ENCODE data around the gene SCMH1. TPM values are rescaled to one million over a fixed set of nuclear protein-coding genes. Genes with fewer than 3 reads are reported as not detected.

The SCMH1 gene
- total and polyA plus RNA-seq, 2 of the 4 experiments (the other 2 are of a cell fraction): 9.0 to 19.4 TPM

- Histone ChIP-seq H3K4me1 (ENCODE audit: control insufficient read depth, insufficient read depth, low read length) (peaks cover 26% of the 10 kb centered on the region), H3K9me1 (ENCODE audit: insufficient read depth, low read length) (peaks cover 13% of the 10 kb centered on the region), H3K18ac (ENCODE audit: low read depth, low read length) (no peak overlapping the region), H3K27ac (ENCODE audit: insufficient read depth, low read length) (no peak overlapping the region), H3K4me3 (ENCODE audit: insufficient read depth, low read depth, low read length) (no peak overlapping the region), H2AK9ac (replicated peaks; ENCODE audit: low read depth, low read length, poor library complexity) (no peak overlapping the region), H2BK15ac (ENCODE audit: low read depth, low read length) (no peak overlapping the region), H3K4me2 (ENCODE audit: low read depth, low read length) (no peak overlapping the region), H3K36me3 (ENCODE audit: control insufficient read depth, insufficient read depth, low read length) (peaks cover 25% of the 10 kb centered on the region), H2AFZ (replicated peaks; ENCODE audit: low read length, poor library complexity) (no peak overlapping the region), H3K56ac (ENCODE audit: extremely low read depth, insufficient read depth, low read length) (no peak overlapping the region), H4K8ac (ENCODE audit: low read depth in 2 of 2, low read length in 2 of 2) (no peak overlapping the region), H3K79me1 (ENCODE audit: low read depth in 1 of 2, low read length in 2 of 2) (peaks cover 25 to 75% of the 10 kb centered on the region in 2 experiments), H3K23ac (ENCODE audit: low read depth, low read length) (no peak overlapping the region), H3K9me3 (ENCODE audit: control insufficient read depth, insufficient read depth, low read length) (no peaks in the 10 kb centered on the region), H3K14ac (replicated peaks; ENCODE audit: low read depth, low read length) (no peak overlapping the region), H3K9ac (ENCODE audit: low read depth, low read length) (no peak overlapping the region), H2AK5ac (ENCODE audit: low read depth, low read length) (no peak overlapping the region), H4K5ac (ENCODE audit: low read depth, low read length) (no peak overlapping the region), H2BK120ac (ENCODE audit: low read depth, low read length) (no peak overlapping the region), H3K4ac (ENCODE audit: low read depth, low read length) (no peak overlapping the region), H3K27me3 (ENCODE audit: control insufficient read depth, insufficient read depth, low read length) (no peaks in the 10 kb centered on the region), H4K91ac (ENCODE audit: insufficient read depth, low read depth, low read length) (no peak overlapping the region), H2BK5ac (ENCODE audit: low read depth, low read length, poor library complexity, severe bottlenecking) (no peak overlapping the region), H4K20me1 (ENCODE audit: insufficient read depth, low read length) (peaks cover 39% of the 10 kb centered on the region), H2BK20ac (ENCODE audit: low read depth, low read length) (no peak overlapping the region)
- ATAC-seq (ENCODE audit: low read depth) (no peak), DNase-seq (no peak)
- POLR2A ChIA-PET (ENCODE audit: unreplicated experiment): no interaction called here
- dilution Hi-C loops (cut with HindIII; ENCODE audit: low sequenced_read_pairs, unreplicated experiment): no loop called here
- in situ Hi-C loops (cut with MboI; ENCODE audit: low sequenced_read_pairs): no loop called here
- WGBS, 2 experiments (ENCODE audit: extremely low coverage in 2 of 2, insufficient read length in 1 of 2): no CpG with 5 or more reads among the region's 2 CpGs
- intact Hi-C loops (cut with micrococcal nuclease): no loop called here
- TF ChIP-seq CHD1 (IDR thresholded peaks at IDR 0.05; ENCODE audit: low read depth, low read length): no peak
- no peak for TF ChIP-seq RFX5 (IDR thresholded peaks at IDR 0.05; ENCODE audit: low read depth, low read length)
- no peak for TF ChIP-seq SMC3 (IDR thresholded peaks at IDR 0.05; ENCODE audit: low read depth, low read length)
- TF ChIP-seq ELK1 (IDR thresholded peaks at IDR 0.05; ENCODE audit: borderline replicate concordance, low read depth, low read length): no peak
- no peak for TF ChIP-seq MAFK (IDR thresholded peaks at IDR 0.05; ENCODE audit: low read depth, low read length)
- TF ChIP-seq RAD21 (IDR thresholded peaks at IDR 0.05; ENCODE audit: low read length): no peak
- no peak for TF ChIP-seq NFE2L2 (IDR thresholded peaks at IDR 0.05; ENCODE audit: low read depth, low read length)
- TF ChIP-seq RCOR1 (IDR thresholded peaks at IDR 0.05; ENCODE audit: insufficient replicate concordance, low read length): no peak
- TF ChIP-seq CEBPB (IDR thresholded peaks at IDR 0.05; ENCODE audit: low read depth, low read length): no peak
- CTCF ChIA-PET: interaction anchor here (1.2 kb wide), 1 partner anchor 19 kb away, joined by 7 read pairs; no protein-coding TSS in a partner anchor
- BruUV-seq (replicated peaks): no TSS peak
These were observed 258.0 kb downstream of the SCMH1 start for GRCh38 chr1:40984066-40984465.

Measured in IMR-90 (cell line).